GM10847 (cell line): Measurements from ENCODE around the gene KIF2C.

Experiments used
- POLR2A ChIP-seq: IDR thresholded peaks from 2 replicates; pipeline ENCODE4 v1.6.1; 2011; ENCODE audit not compliant: insufficient read length; ENCODE audit errors: extremely low read depth

The KIF2C gene

DNA sequence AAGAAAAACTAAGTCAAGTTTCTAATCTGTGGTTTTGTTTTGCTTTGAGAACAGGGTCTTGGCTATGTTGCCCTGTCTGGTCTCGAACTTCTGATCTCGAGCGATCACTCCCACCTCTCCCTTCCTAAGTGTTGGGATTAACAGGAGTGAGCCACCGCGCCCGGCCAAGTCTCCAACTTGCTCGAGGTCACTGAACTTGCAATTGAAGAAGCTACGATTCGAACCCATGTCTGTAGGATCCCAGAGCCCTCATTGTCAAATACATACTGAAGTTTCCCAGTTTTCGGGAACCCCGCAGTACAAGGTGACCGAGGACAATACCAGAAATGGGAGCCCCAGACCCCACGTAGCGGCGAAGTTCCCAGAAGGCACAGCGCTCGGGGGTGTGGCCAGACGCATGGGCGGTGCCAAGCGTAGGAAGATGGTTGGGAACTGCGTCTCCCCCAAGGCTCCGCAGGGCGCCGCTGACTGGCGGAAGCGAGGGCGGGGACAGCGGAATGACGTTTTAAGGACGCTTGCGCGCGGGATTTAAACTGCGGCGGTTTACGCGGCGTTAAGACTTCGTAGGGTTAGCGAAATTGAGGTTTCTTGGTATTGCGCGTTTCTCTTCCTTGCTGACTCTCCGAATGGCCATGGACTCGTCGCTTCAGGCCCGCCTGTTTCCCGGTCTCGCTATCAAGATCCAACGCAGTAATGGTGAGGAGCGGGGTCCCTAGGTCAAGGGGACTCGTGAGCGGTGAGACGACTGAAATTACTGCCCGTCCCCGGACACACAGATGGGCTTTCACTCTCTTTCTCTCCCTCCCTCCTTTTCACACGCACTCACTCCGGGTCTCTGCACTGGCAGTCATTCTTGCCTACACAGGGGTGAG is at the start of gene KIF2C:
KIF2C (plus strand) TSS at position 531 of the 872 bp plus-strand sequence; CDS start at position 627, 96 bp downstream.
- peak; percentile 85 for TF ChIP-seq POLR2A

DNA sequence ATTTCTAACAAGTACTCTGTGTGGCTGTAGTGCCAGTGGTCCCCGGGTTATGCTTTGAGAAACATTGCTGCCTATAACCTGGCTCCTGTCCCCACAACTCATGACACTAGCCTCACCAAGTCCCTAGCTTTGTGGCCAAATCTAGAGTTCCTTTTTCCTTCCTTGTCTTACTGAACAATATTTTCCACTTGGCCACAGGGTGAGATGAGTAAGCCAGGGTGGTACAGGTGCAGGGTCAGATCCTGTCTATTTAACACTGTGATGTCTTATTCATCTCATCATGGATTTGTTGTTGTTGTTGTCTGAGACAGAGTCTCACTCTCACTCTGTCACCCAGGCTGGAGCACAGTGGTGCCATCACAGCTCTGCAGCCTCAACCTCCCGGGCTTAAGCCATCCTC is 46.5 kb upstream of the KIF2C start:
- TF ChIP-seq POLR2A: no peak

DNA sequence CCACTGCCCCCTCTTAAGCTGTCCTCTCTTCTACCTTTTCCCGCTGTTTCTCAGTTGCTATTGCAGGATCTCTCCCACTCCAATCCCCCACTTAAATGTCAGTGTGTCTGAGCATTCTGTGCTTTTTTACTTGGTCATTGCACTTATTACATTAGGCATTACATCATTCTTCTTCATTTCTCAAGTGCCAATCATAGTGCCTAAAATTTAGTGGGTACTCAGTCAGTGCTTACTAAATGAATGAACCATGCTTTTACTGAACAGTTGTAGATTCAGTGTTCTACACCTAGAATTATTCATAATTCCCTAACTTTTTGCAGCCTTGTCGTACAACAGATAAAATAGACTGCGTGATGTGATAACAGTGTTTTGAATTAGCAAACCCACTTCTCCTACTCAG is 45.7 kb upstream of the KIF2C start:
- no peak for TF ChIP-seq POLR2A

DNA sequence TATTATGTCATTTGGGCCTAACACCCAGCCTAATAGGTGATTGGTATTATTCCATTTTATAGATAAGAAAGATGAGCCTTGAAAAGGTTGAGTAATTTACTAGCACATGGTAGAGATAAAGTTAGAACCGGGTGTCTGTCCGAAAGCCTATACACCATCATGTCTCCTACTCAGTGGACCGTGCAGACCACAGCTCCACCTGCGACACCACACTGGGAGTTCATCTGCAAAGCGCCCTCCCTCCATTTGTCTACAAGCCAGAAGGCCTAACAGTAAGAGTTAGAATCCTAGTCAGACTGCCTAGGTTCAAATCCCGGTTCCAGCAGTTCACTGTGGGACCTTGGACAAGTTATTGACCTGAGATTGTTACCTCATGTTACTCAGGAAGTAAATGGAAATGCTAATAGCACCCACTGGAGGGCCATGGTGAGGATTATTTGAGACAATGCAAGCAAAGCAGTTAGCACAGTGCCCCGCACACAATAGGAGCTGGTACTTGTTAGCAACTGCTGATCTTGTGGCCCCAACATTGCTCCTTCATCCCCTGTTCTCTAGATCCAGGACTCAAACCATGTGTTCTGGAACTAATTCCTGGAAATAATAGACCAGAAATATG is 44.7 kb upstream of the KIF2C start:
- TF ChIP-seq POLR2A: no peak

DNA sequence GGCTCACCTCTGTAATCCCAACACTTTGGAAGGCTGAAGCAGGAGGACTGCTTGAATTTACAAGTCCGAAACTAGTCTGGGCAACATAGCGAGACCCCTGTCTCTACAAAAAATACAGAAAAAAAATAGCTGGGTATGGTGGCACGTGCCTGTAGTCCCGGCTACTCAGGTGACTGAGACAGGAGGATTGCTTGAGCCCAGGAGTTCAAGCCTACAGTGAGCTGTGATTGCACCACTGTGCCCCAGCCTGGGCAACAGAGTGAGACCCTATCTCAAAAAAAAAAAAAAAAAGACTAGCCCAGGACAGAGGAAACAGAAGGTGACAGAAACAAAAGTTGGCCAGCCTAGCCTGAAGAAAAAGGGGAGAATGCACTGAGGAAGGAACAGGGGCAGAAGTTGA is 44.0 kb upstream of the KIF2C start:
- no peak for TF ChIP-seq POLR2A

DNA sequence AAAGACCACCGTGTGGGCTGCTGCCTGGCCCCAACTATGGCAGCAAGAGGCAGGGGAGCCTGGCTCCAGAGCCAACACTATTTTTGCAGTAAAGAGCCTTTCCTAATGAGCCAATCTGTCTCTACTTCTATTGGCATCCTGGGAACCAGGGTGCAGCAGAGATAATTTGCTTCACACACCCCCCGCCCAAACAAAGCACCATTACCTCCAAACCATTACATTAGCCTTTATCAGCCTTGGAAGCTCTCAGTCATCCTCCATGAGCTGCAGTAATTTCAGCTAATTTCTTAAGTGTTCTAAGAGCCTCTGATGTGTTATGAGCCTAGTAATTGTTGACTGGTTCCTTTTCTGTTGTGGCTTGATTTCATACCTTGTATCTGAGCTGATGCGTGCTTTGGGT is 43.5 kb upstream of the KIF2C start:
- TF ChIP-seq POLR2A: no peak

DNA sequence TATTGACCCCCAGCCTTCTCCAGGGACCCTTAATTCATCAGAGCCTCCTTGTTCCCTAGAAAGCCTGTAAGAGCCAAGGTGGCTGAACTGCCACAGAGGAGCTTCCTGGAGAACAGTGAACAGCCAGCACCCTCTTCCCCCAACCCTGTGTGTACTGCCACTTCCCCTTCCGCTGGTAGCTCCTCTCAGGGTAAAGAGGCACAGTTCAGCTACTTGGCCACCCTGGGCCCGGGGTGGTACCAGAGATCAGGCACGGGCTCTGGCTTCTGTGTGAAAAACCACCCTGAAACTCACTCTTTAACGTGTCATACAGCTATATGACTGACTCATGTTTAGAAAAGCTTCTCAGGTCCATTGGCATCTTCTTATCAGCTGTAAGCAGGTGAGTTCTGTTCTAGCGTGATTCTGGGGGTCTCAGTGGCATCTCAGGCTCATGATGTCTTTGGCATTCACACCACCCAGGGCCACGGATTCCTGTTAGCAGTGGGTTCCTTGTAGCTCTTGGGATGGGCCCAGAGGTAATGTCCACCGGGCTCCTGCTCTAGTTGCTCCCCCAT is 42.8 kb upstream of the KIF2C start:
- TF ChIP-seq POLR2A: no peak

DNA sequence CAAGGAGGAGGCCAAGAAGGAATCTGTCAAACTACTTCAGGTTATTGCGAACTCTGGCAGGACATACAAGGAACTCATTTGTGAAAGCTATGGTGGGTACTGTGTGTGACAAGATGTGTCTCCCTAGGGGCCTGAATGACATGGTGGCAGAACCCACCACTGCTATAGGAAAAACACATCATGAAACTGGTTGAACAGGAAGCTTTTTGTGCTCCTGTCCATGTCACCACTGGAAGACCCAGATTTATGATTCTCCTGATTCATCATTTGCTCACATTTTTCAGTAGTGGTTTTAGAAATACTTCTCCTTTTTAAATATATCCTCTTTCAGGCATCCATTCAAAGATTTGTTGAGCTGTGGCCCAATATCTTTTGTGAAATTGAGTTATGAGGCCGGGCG is 41.5 kb upstream of the KIF2C start:
- no peak for TF ChIP-seq POLR2A

DNA sequence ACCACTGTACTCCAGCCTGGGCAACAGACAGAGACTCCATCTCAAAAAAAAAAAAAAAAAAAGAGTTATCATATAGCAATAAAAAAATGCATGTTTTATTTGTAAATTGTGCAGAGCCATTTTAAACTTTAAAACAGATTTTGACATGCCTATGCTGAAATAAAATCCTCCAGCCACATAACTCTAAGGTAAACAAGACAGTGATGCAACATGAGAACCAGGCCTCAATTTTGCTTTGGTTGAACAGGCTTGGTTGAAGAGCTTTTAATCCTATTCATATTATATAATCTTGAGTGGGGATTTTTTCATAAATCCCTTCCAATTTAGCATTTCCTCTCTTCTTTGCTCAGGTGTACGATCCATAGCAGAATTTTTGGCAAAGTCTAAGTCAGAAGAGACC is 39.1 kb upstream of the KIF2C start:
- TF ChIP-seq POLR2A: no peak

DNA sequence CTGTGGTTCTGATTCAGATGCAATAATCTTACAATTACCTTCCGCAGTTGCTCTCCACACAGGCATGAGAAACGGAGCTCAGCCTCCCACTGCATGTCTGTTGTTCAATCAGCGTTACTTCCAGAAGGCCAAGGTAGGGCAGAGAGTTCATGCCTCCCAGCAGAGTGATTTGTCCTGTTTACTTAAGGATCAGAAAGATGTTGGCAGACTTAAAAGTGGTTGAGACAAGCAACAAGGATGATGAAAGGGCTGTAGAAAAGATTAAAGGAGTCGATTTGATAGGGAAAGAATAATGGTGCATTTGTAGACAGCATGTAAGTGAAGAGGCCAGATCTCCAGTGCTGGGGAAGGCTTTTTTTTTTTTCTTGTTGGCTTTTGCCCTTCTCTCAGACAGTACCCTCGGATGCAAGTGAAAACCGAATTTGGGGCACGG is 38.5 kb upstream of the KIF2C start:
- no peak for TF ChIP-seq POLR2A

DNA sequence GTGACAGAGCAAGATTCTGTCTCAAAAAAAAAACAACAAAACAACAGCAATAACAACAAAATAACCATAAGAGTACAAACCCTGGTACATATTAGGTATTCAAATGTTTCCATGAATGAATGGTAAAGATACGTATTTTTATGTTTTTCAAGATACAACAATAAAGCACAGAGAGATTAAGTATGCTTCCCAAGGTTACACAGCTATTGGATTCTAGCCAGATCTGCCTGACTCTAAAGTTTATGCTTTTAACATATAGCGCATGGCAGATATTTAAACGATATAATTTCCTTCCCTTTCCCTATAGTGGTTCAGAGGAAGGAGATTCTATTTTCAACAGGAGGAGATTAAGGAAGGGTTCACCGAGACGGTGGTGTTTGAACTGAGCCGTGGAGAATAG is 34.2 kb upstream of the KIF2C start:
- TF ChIP-seq POLR2A: no peak

DNA sequence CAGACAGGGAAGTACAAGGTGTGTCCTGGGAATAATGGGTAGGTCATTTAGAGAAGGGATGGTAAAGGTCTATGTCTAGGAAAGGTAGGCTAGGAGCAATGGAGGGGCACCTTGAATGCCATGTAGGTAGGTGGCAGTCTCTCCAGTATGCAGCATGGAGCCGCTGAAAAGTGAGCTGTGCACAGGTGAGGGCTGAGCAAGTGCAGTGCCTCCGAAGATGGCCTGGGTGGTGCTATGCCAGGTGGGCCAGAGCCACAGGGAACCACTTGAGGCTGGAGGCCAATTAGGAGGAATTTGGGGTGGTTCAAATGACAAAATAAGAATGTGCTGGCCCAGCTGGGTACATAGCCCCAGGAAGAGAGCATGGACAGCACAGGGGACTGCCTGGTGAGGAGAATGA is 33.7 kb upstream of the KIF2C start:
- no peak for TF ChIP-seq POLR2A

DNA sequence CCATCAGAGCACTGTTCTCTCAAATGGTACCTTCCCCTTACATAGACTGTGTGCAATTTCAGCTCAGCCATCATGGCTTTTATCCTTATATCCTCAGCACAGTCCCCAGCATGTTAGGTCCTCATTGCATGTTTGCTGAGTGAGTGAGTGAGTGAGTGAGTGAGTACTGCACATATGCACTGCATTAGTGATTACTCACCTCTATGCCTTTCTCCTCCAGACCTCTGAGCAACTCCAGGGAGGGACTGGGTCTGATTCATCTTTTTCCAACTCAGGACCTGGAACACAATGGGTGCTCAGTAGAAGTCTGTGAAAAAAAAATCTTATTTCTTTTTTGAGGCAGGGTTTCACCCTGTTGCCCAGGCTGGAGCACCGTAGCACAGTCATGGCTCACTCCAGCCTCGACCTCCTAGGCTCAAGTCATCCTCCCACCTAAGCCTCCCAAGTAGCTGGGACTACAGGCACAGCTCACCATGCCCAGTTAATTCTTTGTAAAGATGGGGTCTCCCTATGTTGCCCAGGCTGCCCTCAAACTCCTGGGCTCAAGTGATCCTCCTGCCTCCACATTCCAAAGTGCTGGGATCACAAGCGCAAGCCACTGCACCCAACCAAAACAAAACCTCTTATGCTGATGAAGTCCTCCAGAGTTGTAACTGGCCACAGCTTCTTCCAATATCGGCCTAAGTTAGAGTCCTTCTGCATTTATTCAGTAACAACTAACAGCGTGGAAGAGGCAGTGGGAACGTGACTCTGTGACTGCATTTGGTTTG is 32.3 kb upstream of the KIF2C start:
- TF ChIP-seq POLR2A: no peak

DNA sequence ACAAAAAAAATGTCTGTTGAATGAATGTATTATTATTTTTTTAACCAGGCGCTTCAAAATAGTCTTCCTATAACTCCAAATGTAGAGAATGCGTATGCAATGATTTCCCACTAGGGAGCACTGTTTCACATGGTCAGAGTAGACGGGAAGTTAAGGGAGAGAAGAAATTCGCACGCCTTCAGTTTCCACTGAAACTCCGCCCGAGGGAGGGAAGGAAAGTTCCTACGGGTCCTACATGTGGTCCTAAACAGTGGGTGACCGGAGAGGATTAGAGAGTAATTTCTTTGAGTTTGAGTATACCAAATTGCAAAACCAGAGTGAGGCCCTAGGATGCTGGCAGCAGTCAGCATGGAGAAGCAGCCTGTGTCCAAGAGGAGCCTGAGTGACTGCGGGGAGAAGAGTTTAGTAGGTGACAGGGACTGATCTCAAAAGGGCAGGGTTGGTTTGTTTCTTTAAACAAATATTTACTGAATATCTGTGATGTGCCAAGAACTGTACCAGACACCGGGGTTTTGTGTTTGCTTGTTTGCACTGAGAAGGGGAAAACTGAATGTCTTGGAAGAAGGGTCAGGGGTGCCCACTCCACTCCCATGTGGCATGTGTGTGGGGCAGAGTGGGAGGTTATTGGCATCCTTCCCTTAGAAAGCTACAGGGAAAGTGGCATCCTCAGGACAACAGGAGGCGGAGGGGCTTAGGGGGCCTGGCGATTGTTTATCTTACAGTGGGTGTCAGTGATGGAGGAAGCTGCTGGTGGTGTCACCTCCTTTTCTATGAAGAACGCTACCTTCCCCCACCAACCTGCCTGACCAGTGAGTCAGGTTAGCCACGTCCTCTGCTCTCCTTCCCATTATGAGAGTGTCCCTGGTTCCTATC is 31.4 kb upstream of the KIF2C start:
- no peak for TF ChIP-seq POLR2A

DNA sequence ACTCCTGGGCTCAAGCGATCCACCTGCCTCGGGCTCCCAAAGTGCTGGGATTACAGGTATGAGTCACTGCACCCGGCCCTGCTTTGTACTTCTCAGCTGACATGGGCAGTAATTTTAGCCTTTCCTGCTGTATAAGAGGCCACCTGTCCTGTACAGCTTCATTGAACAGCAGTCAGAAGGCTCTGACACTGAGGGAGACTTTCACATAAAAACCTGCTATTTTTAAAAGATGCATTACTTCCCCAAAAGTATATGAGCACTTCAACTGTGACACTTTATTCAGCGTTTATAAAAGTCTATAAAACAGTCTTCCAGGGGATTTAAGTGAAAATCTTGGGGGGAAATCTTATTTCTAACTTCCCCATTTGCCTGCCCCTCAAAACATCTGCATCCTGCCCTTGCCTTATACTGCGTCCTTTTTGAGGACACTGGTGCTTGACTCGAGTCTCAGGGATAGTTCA is 26.3 kb upstream of the KIF2C start:
- no peak for TF ChIP-seq POLR2A

DNA sequence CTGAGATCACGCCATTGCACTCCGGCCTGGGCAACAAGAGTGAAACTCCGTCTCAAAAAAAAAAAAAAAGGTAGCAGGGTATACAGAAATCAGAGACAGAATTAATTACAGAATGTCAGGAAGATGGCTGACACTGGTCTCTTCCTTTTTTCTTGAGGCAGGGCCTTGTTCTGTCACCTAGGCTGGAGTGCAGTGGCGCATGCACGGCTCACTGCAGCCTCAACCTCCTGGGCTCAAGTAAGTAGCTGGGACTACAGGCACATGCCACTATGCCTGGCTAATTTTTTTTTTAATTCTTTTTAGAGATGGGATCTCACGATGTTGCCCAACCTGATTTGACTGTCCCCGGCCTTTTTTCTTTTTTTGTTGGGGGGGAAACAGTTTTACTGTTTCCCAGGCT is 25.1 kb upstream of the KIF2C start:
- TF ChIP-seq POLR2A: no peak
